Glomerular endothelial cell (primary cell): ENCODE measurements around the gene ASAP3. TPM values are rescaled to one million over a fixed set of nuclear protein-coding genes. Genes with fewer than 3 reads are reported as not detected.

Experiments used
- DNase-seq: peaks from one replicate; pipeline ENCODE4 v3.0.0-alpha.2; 2011; ENCODE audit warnings: low read depth, low spot score; ENCODE audit errors: extremely low read depth
- total RNA-seq: library from RNA; depleted of rRNA; stranded (reverse); fragments of >200 nt; gene quantifications from 2 replicates; pipeline ENCODE4 v1.2.3, GENCODE V29; 2015

ASAP3 gene
- total RNA-seq, result 9.8 and 10.6 TPM in 2 replicates

DNA sequence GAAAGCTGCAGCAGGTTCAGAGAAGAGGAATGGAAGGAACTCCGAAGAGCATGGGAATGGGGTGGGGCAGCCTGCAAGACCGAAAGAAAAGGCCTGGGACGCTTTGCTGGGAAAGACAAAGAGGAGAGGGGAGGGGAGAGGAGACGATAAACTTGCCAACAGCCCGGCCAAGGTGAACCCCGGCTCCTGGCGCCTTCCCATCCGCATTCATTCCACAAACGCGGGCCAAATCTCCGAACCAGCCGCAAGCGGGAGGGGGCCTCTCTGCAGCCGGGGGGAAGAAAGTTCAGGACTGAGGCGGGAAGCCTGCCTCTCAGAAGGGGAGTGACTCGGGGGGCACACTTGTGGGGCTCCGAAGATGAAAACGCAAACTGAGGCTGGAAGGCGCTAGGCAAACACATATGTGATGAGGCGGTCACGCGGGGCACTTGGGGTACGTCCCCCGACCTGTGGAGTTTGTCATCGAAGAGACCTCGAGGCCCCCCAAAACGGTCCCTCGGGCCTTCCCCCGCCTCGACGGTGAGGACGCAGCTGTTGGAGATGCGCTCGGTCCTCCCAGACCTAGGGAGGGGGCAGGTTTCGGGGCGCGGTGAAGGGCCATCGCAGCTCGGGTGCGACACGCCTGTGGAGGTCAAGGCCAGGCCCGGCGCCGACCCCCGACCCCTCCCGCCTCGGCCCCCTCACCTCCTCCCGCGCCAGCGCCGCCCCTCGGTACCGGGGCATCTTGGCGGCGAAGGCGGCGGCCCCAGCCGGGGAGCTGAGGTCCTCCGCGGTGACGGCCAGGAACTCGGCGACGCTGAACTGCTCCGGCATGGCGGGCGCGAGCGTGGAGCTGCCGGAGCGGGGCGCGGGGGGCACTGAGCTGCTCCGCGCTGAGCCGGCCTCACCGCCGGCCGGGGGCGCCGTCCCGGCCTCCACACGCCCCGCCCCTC, at the start of gene ASAP3:
Gene ASAP3 (minus strand): TSS at position 859 of the 932 bp plus-strand sequence. CDS start 46 bp downstream, at position 813.
- no peak for DNase-seq

DNA sequence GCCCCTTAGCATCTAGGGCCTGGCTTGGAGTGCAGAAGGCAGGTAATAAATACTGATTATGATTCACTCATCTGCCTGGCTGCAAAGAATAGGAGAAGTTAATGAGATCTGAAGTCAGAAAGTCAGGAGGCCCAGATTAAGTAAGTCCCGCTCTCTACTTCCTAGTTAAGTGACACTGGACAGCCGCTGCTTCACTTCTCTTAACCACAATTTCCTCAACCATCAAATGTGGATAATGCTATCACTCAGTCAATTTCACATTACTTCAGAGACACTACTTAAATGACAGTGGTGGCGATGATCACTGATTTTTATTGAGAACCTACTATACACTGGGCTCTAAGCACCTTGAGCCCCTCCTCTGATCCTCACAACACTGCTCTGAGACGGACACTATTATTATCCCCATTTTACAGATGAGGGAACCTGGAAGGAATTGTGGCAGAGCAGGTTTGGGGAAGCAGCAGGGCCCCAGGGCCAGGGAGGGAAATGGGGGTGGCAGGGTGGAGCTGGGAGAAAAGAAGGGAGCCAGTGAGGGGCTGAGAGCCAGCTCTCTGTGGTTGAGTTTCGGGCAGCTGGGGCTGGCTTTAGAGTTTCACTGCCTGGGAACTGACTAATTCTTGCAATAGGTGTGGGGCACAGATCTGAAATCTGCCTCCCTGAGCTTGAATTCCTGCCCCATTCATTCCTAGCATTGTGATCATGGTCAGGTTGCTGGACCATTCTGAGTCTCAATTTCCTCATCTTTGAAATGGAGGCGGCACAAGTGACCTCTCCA, 49.5 kb upstream of the ASAP3 start:
- DNase-seq, result no peak

DNA sequence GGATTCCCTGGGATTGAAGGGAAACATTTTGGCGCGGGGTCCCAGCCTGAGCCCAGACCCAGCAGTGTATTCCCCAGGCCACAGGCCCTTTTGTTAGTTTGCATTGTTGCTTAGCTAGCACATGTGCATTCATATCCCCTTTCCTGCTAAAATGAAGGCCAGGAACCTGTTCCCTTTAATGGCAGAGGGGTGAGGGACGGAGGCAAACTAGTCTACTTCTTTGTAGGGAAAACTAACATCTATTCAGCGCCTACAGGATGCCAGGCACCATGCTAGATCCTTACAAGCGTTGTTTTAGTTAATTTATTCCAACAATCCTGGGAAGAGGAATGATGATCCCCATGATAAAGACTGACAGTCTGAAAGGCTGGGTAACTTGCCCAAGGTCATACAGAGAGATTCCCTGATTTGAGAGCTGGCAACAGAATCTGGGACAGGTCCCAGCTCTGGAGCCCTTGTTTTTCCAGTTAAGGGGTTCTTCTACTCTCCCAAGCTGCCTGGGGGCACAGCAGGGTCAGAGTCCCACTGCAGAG, 47.6 kb upstream of the ASAP3 start:
- no peak for DNase-seq

DNA sequence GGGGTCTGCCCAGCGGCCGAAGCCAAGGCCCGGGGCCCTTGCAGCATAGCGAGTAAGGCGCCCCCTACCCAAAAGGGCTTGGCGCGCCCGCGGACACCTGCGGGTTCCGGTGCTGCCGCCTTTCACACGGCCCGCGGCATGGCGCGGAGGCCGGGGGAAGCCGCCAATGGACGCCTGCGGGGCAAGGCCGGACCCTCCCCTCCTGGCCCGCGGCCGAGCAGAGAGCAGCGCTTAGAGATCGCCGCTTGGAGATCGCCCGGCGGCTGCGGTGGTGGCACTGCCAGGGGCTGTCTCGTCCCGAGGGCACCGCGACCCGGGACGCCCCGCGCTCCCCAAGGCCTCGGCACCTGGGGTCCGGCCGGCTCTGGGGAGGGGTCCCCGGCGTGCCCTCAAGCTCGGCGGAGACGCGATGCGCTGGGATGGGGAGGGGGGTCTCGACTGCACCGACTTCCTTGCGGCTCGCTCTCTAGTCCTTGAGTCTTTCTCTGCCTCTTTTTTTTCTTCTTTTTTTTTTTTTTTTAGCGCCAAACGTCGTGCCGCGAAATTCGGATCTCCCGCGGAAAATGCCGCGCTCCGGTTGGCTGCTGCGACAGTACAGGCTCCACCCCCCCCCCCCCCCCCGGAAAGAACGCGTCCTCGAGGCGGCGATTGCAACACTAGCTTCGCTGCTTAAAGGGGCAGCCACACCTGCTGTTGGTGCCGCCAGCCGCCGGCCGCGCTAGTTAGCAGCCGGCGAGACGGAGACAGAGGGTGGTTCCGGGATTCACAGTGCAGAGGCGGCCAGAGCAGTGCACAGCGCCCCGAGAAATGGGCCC, 47.0 kb upstream of the ASAP3 start, which contains the start of gene E2F2:
Gene E2F2 (minus strand): TSS at position 487 of the 815 bp plus-strand sequence. CDS start 440 bp downstream, at position 47.
- no peak for DNase-seq

DNA sequence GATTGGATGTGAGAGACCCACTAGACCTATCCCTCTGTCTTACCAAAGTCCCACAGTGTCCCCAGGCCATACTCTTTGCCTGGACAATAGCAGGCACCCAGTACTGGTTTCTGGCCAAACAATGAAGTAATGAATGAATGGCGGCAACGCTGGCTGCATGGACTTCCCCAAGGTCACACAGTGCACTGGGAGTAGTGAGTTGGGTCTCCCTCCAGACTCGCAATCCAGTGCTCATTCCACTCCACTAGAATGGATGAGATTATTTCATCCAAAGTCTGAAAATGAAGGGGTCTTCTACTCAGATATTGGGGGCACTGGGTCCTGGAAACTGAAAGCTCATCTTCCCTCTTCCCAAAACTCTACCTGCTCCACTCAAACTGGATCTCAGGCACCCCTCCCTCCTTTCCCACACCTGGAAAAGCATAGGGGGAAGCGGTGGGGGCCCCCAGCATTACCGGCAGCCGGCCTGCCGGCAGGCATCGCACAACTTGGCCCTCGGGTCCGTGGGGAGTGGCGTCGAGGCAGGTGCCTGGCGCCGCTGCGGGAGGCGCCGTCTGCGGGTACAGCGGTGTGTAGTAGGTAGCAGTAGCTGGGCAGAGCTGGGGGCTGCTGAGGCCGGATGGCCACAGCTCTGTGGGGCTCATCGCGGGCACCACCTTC, 46.2 kb upstream of the ASAP3 start:
- no peak for DNase-seq

DNA sequence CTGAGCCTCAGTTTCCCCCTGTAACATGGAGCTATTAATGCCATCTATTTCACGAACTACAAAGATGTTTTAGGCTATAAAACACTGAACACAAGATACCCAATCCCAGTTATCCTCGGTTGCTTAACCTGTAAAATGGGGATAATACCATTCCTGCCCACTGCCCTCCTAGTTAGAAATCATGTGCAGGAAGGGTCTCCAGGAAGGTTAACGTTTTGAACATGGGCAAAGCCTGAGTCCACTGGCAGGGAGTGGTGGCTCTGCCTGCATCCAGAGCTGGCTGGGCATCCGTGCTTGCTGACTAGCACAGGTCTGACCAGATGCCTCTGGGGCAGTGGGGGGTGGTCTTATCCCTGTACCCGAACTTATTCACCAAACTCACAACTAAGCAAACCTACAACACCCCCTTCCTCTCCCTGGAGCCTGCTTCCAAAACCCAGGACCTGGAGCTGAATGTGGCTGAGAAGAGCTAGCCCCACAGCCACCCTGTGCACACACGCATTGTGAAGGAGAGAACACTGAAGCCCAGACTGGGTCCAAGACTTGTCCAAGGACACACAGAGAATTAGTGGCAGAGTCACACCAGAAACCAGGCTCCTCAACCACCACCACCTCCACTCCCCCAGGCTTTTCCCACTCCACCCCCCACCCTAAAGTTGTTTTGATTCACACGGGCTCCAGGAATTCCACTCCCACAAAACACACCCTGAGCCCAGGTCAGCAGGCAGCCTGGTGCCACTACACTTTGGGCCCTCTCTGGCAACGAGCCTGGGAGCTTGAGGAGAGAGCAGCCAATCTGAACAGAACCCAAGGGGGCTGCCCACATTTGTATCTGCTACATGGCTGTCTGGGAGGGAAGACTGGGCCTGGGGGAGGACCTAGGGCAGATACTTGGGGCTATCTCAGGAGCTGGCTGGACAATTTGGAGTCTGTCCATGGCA, 45.4 kb upstream of the ASAP3 start:
- DNase-seq, result no peak

DNA sequence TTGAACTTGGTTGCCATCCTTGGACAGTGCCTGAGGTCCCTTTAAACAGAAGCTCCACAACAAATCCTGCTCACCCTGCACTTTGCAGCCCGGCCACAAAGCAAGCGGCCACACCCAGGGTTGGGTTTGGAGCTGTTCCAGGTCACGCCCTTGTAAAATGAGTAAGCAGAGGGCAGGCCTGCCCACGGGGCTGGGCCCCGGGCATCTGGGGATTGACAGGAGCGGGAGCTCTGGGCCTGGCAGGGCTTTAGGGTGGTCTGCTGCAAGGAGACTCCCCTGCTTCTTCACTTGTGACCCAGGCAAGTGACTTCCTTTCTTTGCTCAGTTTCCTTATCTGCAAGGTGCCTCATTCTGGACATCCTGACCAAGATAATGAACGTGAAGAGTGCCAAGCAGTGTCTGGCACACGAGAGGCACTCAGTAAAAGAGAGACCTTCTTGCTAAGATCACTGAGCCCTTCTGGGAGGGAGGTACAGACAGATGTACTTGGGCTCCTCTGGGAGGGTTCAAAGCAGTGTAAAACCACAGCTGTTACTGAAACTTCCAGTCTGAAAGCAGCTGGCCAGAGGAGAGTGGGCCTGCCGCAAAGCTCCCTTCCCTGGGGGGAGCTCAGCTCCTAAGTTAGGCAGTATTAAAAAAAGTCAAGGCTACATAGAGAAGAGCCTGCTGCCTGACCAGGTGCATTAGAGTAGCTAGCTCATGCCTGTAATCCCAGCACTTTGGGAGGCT, 44.4 kb upstream of the ASAP3 start:
- no peak for DNase-seq

DNA sequence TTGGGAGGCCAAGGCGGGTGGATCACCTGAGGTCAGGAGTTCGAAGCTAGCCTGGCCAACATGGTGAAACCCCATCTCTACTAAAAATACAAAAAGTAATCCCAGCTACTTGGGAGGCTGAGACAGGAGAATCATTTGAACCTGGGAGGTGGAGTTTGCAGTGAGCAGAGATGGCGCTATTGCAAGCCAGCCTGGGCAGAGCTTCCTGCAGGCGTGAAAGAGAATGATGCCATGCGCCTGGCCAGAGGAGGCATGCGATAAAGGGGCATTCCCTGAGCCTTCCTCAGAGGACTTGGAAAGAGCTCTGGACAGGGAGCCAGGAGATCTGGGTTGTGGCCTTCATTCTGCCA, 43.9 kb upstream of the ASAP3 start:
- DNase-seq, result no peak

DNA sequence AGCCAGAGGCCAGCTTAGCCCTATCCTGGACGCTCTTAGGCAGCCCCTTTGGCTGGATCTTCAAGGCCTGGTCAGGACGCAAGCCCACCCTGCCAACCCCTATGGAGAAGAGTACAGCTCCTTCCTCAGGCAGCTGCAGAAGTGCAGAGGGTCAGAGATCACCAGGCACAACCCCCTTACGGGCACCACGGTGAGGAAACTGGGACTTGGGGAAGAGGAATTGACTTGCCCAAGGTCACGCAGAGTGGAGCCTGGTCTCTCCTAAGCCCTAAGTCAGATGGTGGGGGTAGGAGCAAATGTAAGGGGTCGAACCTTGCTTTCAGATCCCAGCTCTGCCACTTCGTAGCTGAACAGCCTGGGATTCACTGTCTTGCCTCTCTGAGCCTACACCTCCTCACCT, 43.4 kb upstream of the ASAP3 start:
- DNase-seq, result no peak

DNA sequence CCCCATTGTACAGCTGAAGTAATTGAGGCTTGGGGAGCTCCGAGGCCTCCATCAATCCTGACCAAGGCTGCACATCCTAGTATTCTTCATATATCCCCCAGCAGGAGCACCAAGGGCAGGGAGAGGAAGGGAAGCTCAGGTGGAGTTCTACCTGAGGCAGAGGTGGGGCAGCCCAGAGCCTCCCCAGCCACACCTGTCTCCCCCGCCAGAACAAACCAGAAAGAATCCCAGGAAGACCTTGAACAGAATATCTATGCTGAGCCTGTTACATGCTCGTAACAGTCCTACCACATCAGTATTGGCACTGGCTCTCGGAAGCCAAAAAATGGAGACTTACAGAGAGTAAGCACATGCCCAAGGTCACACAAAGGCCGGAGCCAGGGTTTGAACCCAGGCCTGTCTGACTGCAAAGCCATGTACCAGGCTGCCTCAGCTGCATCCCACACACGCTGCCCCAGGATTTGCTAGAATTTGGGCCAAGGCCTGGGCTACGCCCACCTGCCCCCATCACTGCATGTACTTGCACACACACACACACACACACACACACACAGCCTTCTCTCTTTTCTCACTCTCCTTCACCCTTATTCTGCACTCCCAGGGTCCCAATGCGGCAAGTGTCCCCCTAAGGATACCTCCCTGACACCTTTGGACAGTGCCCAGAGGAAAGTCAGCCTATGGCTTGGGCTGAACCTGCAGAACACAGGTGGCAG, 42.5 kb upstream of the ASAP3 start:
- DNase-seq, result no peak

DNA sequence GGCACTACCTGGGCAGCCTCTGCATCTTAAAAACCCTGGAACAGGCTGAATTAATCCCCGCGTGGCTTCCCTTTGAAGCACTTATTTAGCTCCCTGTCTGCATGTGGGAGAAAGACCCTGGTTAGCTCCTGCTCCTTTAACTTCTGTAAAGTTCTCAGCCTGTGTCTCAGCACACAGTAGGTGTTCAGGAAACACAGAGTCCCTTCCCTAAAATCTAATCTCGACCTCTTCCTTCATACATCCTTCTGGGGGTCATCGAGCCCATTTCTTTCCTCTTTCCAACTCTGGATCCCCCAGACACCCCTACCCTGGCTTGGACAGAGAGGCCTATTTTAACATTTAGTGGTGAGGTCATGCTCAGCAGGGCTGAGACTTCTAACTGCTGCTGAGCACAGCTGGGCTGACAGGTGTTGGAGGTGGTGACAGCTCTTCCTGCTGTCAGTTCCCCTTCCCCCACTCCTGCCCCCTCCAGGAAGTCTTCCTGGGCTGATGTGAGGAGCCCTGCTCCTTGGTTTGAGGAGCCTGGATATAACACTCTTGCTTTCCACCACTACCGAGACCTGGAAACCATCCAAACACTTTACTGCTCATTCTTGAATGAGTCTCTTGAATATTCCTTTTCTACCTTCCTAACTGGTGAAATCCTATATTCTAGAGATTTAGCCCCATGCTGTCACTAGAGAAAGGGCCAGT, 41.7 kb upstream of the ASAP3 start:
- no peak for DNase-seq

DNA sequence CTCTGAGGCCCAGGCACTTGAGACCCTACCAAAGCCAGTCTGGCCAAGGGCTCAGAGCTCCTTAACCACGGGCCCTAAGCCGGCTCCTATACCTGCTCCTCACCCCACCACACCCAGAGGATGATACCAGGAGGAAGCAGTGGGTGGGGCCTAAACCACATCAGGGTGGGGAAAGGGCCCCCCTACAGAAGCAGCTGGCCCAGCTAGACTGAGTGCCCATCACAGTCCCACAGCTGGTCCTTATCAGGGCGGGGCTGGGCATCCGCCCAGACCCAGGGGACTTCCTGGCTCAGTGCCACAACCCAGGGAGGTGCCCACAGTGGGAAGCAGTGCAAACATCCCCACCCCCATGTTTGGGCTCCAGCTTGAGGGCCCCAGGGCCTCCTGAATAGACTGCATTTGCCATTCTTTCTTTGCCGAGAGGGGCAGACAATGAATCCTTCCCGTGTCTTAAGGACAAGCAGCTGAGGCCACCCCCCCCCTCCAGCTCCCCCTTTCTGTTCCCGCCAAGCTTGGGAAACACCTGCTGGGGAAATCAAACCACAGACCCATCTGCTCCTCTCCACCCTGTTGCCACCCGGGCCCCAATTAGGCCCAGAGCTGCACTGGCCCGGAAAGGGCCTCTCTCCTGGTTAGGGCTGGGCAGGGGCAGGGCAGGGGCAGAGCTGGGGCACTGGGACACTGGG, 40.9 kb upstream of the ASAP3 start:
- DNase-seq, result no peak

DNA sequence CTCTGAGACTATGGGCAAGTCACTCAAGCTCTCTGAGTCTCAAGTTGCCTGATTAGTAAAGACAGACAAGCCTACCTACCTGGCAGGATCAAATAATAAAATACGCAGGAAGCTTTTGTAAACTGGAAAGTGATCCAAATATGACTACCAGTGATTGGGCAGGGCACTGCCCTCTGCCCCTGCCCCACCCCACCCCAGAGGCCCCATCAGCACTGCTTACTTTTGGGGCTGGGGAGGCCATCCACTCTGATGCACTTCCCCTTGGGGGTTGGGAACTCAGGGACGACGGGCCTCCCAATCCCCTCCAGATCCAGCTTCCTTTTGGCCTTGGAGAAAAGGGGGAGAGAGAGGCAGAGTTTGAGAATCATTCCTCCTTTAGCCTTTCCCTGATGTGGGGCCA, 40.2 kb upstream of the ASAP3 start:
- DNase-seq, result no peak

DNA sequence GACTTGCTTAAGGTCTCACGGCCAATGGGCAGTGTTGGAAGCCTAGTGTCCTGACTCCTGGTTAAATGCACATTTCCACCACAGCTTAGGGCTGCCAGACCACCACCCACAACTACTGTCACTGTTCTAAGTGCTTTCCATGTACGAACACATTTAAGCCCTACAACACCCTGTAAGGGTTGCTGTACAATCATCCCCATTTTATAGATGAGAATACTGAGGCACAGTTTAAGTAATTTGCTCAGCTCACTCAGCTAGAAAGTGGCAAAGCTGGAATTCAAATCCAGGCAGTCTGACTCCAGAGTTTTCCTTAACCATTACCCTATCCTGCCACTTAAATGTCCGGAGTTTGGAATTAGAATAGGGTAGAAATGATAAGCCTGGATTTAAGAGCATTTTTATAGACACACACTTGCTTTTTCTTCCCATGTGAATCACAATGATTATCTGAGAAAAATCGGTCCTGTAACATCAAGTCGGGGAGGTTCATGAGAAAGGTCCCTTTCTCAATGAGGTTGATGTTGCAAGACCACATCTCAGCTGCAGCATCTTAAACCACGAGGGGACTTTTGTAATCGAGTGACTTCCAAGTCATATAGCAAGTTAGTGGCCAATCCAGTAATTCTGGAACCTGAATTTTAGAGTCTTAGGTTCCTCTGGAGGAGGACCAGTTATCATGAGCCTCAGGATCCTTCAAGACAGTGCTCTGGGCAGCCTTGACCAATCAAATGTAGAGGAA, 38.4 kb upstream of the ASAP3 start:
- no peak for DNase-seq

DNA sequence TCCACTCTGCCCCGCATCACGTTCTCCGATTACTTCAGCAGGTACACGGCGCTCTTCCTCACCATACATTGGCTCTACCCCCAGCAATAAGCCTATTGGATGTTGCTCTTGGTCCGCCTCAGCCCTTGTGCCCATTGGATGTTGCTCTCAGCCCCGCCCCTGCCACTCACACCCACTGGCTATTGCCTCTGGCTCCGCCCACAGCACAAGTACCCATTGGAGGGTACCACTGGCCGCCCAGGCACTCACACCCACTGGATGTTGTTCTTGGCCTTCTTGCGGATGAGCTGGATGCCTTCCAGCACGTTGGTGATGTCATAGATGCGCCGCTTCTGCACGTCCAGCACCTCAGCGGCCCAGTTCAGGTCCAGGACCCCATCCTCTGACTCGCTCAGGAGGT, 37.6 kb upstream of the ASAP3 start:
- no peak for DNase-seq

DNA sequence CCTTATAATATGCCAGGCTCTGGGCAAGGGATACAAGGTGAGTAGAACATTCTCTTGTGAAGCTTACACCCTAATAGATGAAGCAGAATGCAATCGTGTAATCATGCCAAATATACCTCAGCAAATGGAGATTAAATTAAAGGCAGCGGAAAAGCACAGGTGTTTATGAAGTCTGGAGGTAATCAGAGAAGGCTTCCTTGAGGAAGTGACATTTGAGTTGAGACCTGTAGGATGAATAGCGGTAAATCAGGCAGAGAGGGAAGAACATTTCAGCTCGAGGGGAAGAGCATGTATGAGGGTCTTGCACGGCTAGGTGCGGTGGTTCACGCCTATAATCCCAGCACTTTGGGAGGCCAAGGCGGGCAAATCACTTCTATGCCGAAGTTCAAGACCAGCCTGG, 33.6 kb upstream of the ASAP3 start:
- no peak for DNase-seq
